DND-41 (cell line): ENCODE results near the gene LRRC27.

ENCODE experiments used
- CTCF ChIP-seq: IDR thresholded peaks from 2 replicates; pipeline ENCODE4 v1.5.1; 2012; ENCODE audit warnings: borderline replicate concordance, low read length, moderate library complexity, mild to moderate bottlenecking; ENCODE audit not compliant: poor library complexity, severe bottlenecking; ENCODE audit errors: extremely low read depth
- EZH2 ChIP-seq: IDR thresholded peaks from 3 replicates; pipeline ENCODE4 v1.6.1; 2012; ENCODE audit warnings: borderline replicate concordance, low read depth, mild to moderate bottlenecking, moderate library complexity, low read length, inconsistent platforms; ENCODE audit not compliant: severe bottlenecking

DNA sequence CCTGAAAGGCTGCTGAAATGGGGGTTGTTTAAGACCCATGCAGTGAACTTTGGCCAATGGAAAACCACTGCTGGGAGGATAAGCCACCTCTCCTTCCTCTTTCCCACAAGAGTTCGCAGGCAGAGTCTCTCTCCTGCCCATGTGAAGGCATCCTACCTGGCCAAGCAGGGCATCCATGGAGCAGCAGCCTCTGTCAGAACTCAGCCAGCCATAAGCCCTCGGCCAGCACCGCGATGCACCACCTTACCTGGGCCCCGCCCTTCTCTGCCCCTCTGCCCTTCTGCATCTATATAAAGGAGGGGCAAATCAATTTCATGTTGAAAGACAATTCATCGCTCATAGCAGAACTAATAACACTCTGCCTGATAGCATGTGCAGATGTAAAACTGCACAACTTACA is 18.1 kb upstream of the LRRC27 start:
- no peak for TF ChIP-seq CTCF
- no peak for TF ChIP-seq EZH2
